T-cell (primary cell): ENCODE results near the gene EIF4G1. TPM values are rescaled to one million over a fixed set of nuclear protein-coding genes. Genes with fewer than 3 reads are reported as not detected.
A peak's percentile ranks its signal among the peaks of the same experiment; 100 is the strongest.

Experiments
- ATAC-seq, 4 experiments: fragments of 200-7000 bp in 3 of 4; fragments of 150-1000 bp in 1 of 4; cut with Tn5 transposase; replicated peaks in 1 of 4; 1 replicate in 3 of 4; 2 replicates in 1 of 4; pipeline ENCODE4 v1.10.0; 2021; ENCODE audit warnings: moderate library complexity in 3 of 4, mild to moderate bottlenecking in 2 of 4, moderate number of reproducible peaks in 1 of 4
- CTCF ChIA-PET, 2 donors: fragments of 300-600 bp; sonication (Branson Sonifier 250); formaldehyde crosslinking; loops; one replicate each; lab custom pipeline; 2022; ENCODE audit warnings: antibody characterized with exemption in 2 of 2; lab: Charles Lee
- POLR2A ChIA-PET, 2 donors: fragments of 300-600 bp; sonication (Branson Sonifier 250); formaldehyde crosslinking; loops; one replicate each; lab custom pipeline; 2022; ENCODE audit warnings: antibody characterized with exemption in 2 of 2; lab: Charles Lee
- DNase-seq, 35 experiments: peaks; one replicate each; pipeline versions ENCODE4 v3.0.0 to v3.0.0-alpha.2; 2013 to 2023
- H3K27ac ChIP-seq: one replicate; pipeline ENCODE4 v1.5.1; 2013; ENCODE audit warnings: low read length
- H3K27me3 ChIP-seq, 2 experiments: replicated peaks in 1 of 2; 1 replicate in 1 of 2; 2 replicates in 1 of 2; pipeline versions ENCODE4 v1.6.1 to v1.7.0; 2013; ENCODE audit warnings: low read length in 1 of 2, mixed read lengths in 1 of 2; ENCODE audit not compliant: control insufficient read depth in 2 of 2, insufficient read depth in 2 of 2; ENCODE audit errors: extremely low read depth in 1 of 2
- H3K36me3 ChIP-seq, 2 donors: 1 replicate in 1 of 2; 2 replicates in 1 of 2; pipeline versions ENCODE4 v1.6.1 to v1.7.0; 2013; ENCODE audit warnings: low read length in 1 of 2; ENCODE audit not compliant: control insufficient read depth in 2 of 2, insufficient read depth in 1 of 2; ENCODE audit errors: extremely low read depth in 1 of 2
- H3K4me1 ChIP-seq, 2 experiments: 1 replicate in 1 of 2; 2 replicates in 1 of 2; pipeline versions ENCODE4 v1.6.1 to v1.7.0; 2013; ENCODE audit warnings: low read length in 2 of 2, mixed read lengths in 1 of 2; ENCODE audit not compliant: insufficient read depth in 2 of 2, control insufficient read depth in 1 of 2; ENCODE audit errors: extremely low read depth in 1 of 2
- H3K4me3 ChIP-seq, 2 donors: 1 replicate in 1 of 2; 2 replicates in 1 of 2; pipeline versions ENCODE4 v1.5.1 to v1.7.0; 2013; ENCODE audit warnings: mild to moderate bottlenecking in 2 of 2, low read length in 1 of 2, moderate library complexity in 1 of 2; ENCODE audit not compliant: control insufficient read depth in 1 of 2; ENCODE audit errors: extremely low read depth in 1 of 2
- H3K9me3 ChIP-seq: 2 replicates; pipeline ENCODE4 v1.7.0; 2013
- H3K27ac Mint-ChIP-seq, 2 donors: one replicate each; pipeline ENCODE4 v1.8.0; 2020 to 2021; ENCODE audit warnings: mild to moderate bottlenecking in 2 of 2, mixed read lengths in 2 of 2
- H3K27me3 Mint-ChIP-seq, 2 donors: one replicate each; pipeline ENCODE4 v1.8.0; 2021 to 2022; ENCODE audit warnings: mixed read lengths in 2 of 2
- H3K36me3 Mint-ChIP-seq: one replicate; pipeline ENCODE4 v1.8.0; 2021; ENCODE audit warnings: mixed read lengths
- H3K4me1 Mint-ChIP-seq, 3 donors: one replicate each; pipeline ENCODE4 v1.8.0; 2020 to 2022; ENCODE audit warnings: mixed read lengths in 3 of 3, mild to moderate bottlenecking in 1 of 3
- H3K4me3 Mint-ChIP-seq, 3 donors: one replicate each; pipeline ENCODE4 v1.8.0; 2020 to 2022; ENCODE audit warnings: mild to moderate bottlenecking in 3 of 3, mixed read lengths in 3 of 3, moderate library complexity in 3 of 3
- H3K9me3 Mint-ChIP-seq, 3 donors: one replicate each; pipeline ENCODE4 v1.8.0; 2020 to 2022; ENCODE audit warnings: mixed read lengths in 3 of 3
- WGBS: methylation state at CpG from one replicate; pipeline ENCODE4 v1.1.5; 2013; ENCODE audit warnings: missing lambda C conversion rate; ENCODE audit not compliant: insufficient coverage; 5-methylcytosine and 5-hydroxymethylcytosine counted together
- total RNA-seq, 35 experiments: library from RNA in 6 of 35; stranded (reverse) in 6 of 35; fragments of 120-200 nt in 1 of 35; gene quantifications; one replicate each; pipeline versions ENCODE4 v1.2.1 to v1.2.4 and lab custom pipeline; 2013 to 2026

Gene EIF4G1
- total RNA-seq, 5 donors from 2014 or later (not counting 1 experiment from before 2014, with no cell fraction given) = 232 to 290 (median 271) TPM

GRCh38 chr3:184311633-184312032, 2.8 kb upstream of the EIF4G1 start:
- H3K27ac Mint-ChIP-seq = no peak overlapping the region
- no peaks in the 10 kb centered on the region for H3K9me3 Mint-ChIP-seq
- H3K4me1 ChIP-seq = peaks cover 2 to 21% of the 10 kb centered on the region in 2 experiments
- ATAC-seq (no peak), DNase-seq (no peak)
- no peaks in the 10 kb centered on the region for H3K27me3 Mint-ChIP-seq
- POLR2A ChIA-PET = interaction anchor here in 1 of 2 donors (0.6 kb wide), 1 partner anchor 93 kb away, joined by 7 read pairs; no protein-coding TSS in a partner anchor
- H3K36me3 ChIP-seq = peaks cover 12 to 25% of the 10 kb centered on the region in 2 donors
- no peaks in the 10 kb centered on the region for H3K27me3 ChIP-seq
- H3K36me3 Mint-ChIP-seq = peaks cover 30% of the 10 kb centered on the region
- no peak overlapping the region for H3K4me3 ChIP-seq
- peaks cover 10 to 13% (median 10%) of the 10 kb centered on the region in 3 donors for H3K4me1 Mint-ChIP-seq
- H3K9me3 ChIP-seq = no peaks in the 10 kb centered on the region
- no peak overlapping the region for H3K27ac ChIP-seq
- CTCF ChIA-PET = interaction anchor here in 1 of 2 donors (1.1 kb wide), 1 partner anchor 13 kb away, joined by 3 read pairs; no protein-coding TSS in a partner anchor
- no peak overlapping the region for H3K4me3 Mint-ChIP-seq

DNA sequence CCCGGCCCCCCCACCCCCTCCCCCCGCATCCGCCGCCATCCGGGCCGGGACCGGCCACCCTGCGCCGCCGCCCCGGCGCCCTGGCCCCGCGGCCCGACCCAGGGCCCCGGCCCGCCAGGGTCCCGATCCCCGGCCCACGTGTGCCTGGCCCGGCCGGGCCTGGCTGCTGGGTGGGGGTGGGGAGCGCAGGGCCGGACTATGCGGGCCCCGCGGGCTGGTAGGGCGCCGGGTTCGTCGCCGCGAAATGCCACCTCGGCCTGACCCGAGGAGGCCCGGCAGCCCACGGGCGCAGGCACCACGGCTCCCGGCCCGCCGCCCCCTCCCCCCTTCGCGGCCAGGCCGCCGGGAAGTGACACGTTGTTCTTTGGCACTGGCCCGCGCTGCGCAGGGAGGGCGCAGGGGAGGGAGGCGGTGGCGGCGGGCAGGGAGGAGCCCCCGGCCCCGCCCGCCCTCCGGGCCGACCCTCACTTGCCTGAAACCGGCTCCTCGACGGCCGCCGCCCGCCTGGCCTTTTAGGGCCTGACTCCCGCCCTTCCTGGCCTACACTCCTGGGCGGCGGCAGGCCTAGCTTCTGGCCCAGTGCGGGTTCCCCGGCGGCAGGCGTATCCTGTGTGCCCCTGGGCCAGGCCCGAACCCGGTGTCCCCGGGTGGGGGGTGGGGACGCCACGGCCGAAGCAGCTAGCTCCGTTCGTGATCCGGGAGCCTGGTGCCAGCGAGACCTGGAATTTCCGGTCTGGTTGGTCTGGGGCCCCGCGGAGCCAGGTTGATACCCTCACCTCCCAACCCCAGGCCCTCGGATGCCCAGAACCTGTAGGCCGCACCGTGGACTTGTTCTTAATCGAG, 515 bp downstream of the EIF4G1 start:
- Histone ChIP-seq H3K4me1 (peaks cover 2 to 37% of the 10 kb centered on the region in 2 experiments), H3K27me3 (no peaks in the 10 kb centered on the region), H3K36me3 (peaks cover 2 to 21% of the 10 kb centered on the region in 2 donors), H3K9me3 (no peaks in the 10 kb centered on the region), H3K27ac (peak overlapping the region; percentile 94), H3K4me3 (peak overlapping the region; percentile 55 to 74)
- DNase-seq (peak; percentile 32 to 81 (median 65)), ATAC-seq (peak; percentile 64 to 68 (median 66))
- no peaks in the 10 kb centered on the region for H3K9me3 Mint-ChIP-seq
- WGBS = under 1% methylated on average over 68 of the region's 89 CpGs
- peaks cover 14% of the 10 kb centered on the region for H3K36me3 Mint-ChIP-seq
- H3K27me3 Mint-ChIP-seq = no peaks in the 10 kb centered on the region
- CTCF ChIA-PET = interaction anchor here in 1 of 2 donors (0.6 kb wide), 2 partner anchors 157 to 228 kb away, joined by 4 to 5 read pairs; no protein-coding TSS in a partner anchor
- peak overlapping the region; percentile 88 to 95 for H3K27ac Mint-ChIP-seq
- peaks cover 31 to 36% (median 33%) of the 10 kb centered on the region in 3 donors for H3K4me1 Mint-ChIP-seq
- POLR2A ChIA-PET = interaction anchor here (0.6 to 0.7 kb wide), 3 partner anchors 15 to 303 kb away, joined by 3 to 10 read pairs (median 3); no protein-coding TSS in a partner anchor
- H3K4me3 Mint-ChIP-seq = peak overlapping the region; percentile 78 to 85 (median 79)

- WGBS = 10% methylated on average over 2 of the region's 6 CpGs
- H3K4me1 Mint-ChIP-seq = peaks cover 31 to 36% (median 33%) of the 10 kb centered on the region in 3 donors
- no peak for ATAC-seq
- H3K36me3 ChIP-seq = peaks cover 2 to 26% of the 10 kb centered on the region in 2 donors
- peak overlapping the region; percentile 88 to 95 for H3K27ac Mint-ChIP-seq
- H3K4me1 ChIP-seq = peaks cover 2 to 37% of the 10 kb centered on the region in 2 experiments
- H3K36me3 Mint-ChIP-seq = peaks cover 15% of the 10 kb centered on the region
- ChIA-PET CTCF (interaction anchor here in 1 of 2 donors (0.6 kb wide), 1 partner anchor 227 kb away, joined by 5 read pairs; no protein-coding TSS in a partner anchor), POLR2A (interaction anchor here (0.6 to 0.7 kb wide), 2 partner anchors 181 to 304 kb away, joined by 3 read pairs; no protein-coding TSS in a partner anchor)
- no peaks in the 10 kb centered on the region for H3K27me3 ChIP-seq
- H3K27ac ChIP-seq = peak overlapping the region; percentile 94
- DNase-seq = no peak
- no peaks in the 10 kb centered on the region for H3K9me3 Mint-ChIP-seq
- peak overlapping the region; percentile 55 to 74 for H3K4me3 ChIP-seq
- peak overlapping the region; percentile 59 to 85 (median 75) for H3K4me3 Mint-ChIP-seq
- no peaks in the 10 kb centered on the region for H3K9me3 ChIP-seq
- no peaks in the 10 kb centered on the region for H3K27me3 Mint-ChIP-seq
Measured at GRCh38 chr3:184315543-184315867, 1.1 kb downstream of the EIF4G1 start.

GRCh38 chr3:184315871-184316661, 1.7 kb downstream of the EIF4G1 start:
- H3K9me3 ChIP-seq = no peaks in the 10 kb centered on the region
- ChIA-PET POLR2A (interaction anchor here (0.6 to 1.0 kb wide), 2 partner anchors 125 to 135 kb away, joined by 3 read pairs; no protein-coding TSS in a partner anchor), CTCF (interaction anchor here (0.6 kb wide), 2 partner anchors 93 to 227 kb away, joined by 3 to 5 read pairs; no protein-coding TSS in a partner anchor)
- peaks cover 21% of the 10 kb centered on the region for H3K36me3 Mint-ChIP-seq
- peaks cover 2 to 37% of the 10 kb centered on the region in 2 experiments for H3K4me1 ChIP-seq
- H3K36me3 ChIP-seq = peaks cover 5 to 32% of the 10 kb centered on the region in 2 donors
- DNase-seq = peak in 3 of 35 experiments; percentile 9 to 25 (median 17)
- WGBS = 53% methylated on average over 3 of the region's 16 CpGs
- no peaks in the 10 kb centered on the region for H3K27me3 ChIP-seq
- peak overlapping the region; percentile 59 to 85 (median 75) for H3K4me3 Mint-ChIP-seq
- no peak for ATAC-seq
- H3K27me3 Mint-ChIP-seq = no peaks in the 10 kb centered on the region
- no peaks in the 10 kb centered on the region for H3K9me3 Mint-ChIP-seq
- peaks cover 31 to 36% (median 33%) of the 10 kb centered on the region in 3 donors for H3K4me1 Mint-ChIP-seq
- peak overlapping the region in 1 of 2 donors; percentile 74 for H3K4me3 ChIP-seq
- peak overlapping the region; percentile 94 for H3K27ac ChIP-seq
- peak overlapping the region; percentile 84 to 88 for H3K27ac Mint-ChIP-seq

DNA sequence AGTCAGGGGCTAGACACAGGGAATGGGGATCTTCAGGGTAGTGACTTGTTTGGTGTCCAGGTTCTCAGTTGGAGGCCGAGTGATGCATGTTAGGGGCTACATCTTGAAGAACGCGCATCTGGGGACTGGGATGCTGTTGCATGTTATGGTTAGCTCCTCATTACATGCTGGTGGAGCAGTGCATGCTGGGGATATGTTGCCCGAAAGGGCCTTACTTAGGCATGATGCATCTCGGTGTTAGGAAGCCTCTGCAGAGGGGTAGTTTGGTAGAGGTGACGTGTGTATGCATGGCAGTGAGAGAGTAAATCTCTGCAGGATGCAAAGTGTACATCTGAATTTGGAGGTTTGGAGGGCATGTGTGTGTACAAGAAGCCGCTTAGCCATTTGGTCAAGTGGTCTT, 2.4 kb downstream of the EIF4G1 start:
- H3K9me3 ChIP-seq = no peaks in the 10 kb centered on the region
- H3K27me3 ChIP-seq = no peaks in the 10 kb centered on the region
- ChIA-PET POLR2A (interaction anchor here in 1 of 2 donors (1.0 kb wide), 1 partner anchor 136 kb away, joined by 3 read pairs; no protein-coding TSS in a partner anchor), CTCF (no interaction called here)
- peaks cover 31 to 36% (median 33%) of the 10 kb centered on the region in 3 donors for H3K4me1 Mint-ChIP-seq
- 83% methylated on average over 6 of the region's 7 CpGs for WGBS
- H3K4me1 ChIP-seq = peaks cover 2 to 37% of the 10 kb centered on the region in 2 experiments
- no peak for ATAC-seq
- H3K27ac ChIP-seq = peak overlapping the region; percentile 94
- H3K36me3 Mint-ChIP-seq = peaks cover 28% of the 10 kb centered on the region
- no peaks in the 10 kb centered on the region for H3K9me3 Mint-ChIP-seq
- H3K4me3 Mint-ChIP-seq = peak overlapping the region; percentile 59 to 85 (median 75)
- no peaks in the 10 kb centered on the region for H3K27me3 Mint-ChIP-seq
- peak in 1 of 35 experiments; percentile 19 for DNase-seq
- peaks cover 7 to 39% of the 10 kb centered on the region in 2 donors for H3K36me3 ChIP-seq
- H3K4me3 ChIP-seq = no peak overlapping the region
- peak overlapping the region; percentile 84 to 88 for H3K27ac Mint-ChIP-seq
